Activated T-cell treated with anti-CD3 and anti-CD28 coated beads, Interleukin-2, amount 50 U/mL, for 72 hours (primary cell): ENCODE measurements around the gene SLIT3. TPM values are rescaled to one million over a fixed set of nuclear protein-coding genes. Genes with fewer than 3 reads are reported as not detected.
"Not testable (repeated sequence)": the region's sequence is repeated elsewhere in the genome, so short reads cannot be mapped to it uniquely, and the experiment has no call there.

ENCODE experiments used
- ATAC-seq, 2 donors: fragments of 150-1000 bp; cut with Tn5 transposase; replicated peaks in 1 of 2; 2 replicates each; pipeline ENCODE4 v1.10.0; 2021; ENCODE audit warnings: moderate library complexity in 2 of 2, mild to moderate bottlenecking in 1 of 2
- DNase-seq, 2 donors: peaks; one replicate each; pipeline ENCODE4 v3.0.0; 2021 to 2022; ENCODE audit warnings: mixed read lengths in 1 of 2
- H3K27ac Mint-ChIP-seq: one replicate; pipeline ENCODE4 v1.8.0; 2022; ENCODE audit warnings: mild to moderate bottlenecking, moderate library complexity, mixed read lengths
- H3K27me3 Mint-ChIP-seq: one replicate; pipeline ENCODE4 v1.8.0; 2022; ENCODE audit warnings: low read depth, mixed read lengths
- H3K36me3 Mint-ChIP-seq, 2 donors: one replicate each; pipeline ENCODE4 v1.8.0; 2022; ENCODE audit warnings: mixed read lengths in 2 of 2, mild to moderate bottlenecking in 1 of 2; ENCODE audit not compliant: insufficient read depth in 2 of 2
- H3K4me1 Mint-ChIP-seq: one replicate; pipeline ENCODE4 v1.8.0; 2022; ENCODE audit warnings: low read depth, mixed read lengths
- H3K4me3 Mint-ChIP-seq, 2 donors: one replicate each; pipeline ENCODE4 v1.8.0; 2022; ENCODE audit warnings: mild to moderate bottlenecking in 2 of 2, mixed read lengths in 2 of 2, moderate library complexity in 2 of 2
- H3K9me3 Mint-ChIP-seq, 2 donors: one replicate each; pipeline ENCODE4 v1.8.0; 2022; ENCODE audit warnings: mixed read lengths in 2 of 2
- total RNA-seq, 2 donors: library from RNA; stranded (reverse); gene quantifications; one replicate each; pipeline ENCODE4 v1.2.3, GENCODE V29; 2022

SLIT3 gene
- total RNA-seq, 2 donors from 2014 or later, result 1.7 to 3.1 TPM

GRCh38 chr5:168756453-168757391, 544.2 kb downstream of the SLIT3 start:
- no peaks in the 10 kb centered on the region for H3K9me3 Mint-ChIP-seq

DNA sequence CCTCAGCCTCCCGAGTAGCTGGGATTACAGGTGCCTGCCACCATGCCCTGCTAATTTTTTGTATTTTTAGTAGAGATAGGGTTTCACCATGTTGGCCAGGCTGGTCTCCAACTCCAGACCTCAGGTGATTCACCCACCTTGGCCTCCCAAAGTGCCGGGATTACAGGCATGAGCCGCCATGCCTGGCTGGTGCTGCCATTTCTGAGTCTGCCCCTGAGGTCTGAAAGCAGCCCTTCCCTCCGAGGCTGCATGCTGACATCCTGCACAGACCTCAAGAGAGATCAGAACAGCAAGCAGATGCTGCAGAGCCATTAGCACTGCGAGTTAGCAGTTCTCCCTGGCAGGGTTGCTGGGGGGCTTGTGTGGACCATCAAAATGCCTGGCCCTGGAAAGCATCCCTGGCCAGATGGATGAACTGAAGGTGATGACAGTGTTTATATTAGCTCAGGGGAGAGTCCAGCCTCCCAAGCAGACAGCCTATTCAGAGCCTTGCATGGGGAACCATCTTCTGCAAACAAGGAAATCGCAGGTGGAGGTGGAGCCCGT, 545.3 kb downstream of the SLIT3 start:
- no peak for DNase-seq
- no peak overlapping the region for H3K27ac Mint-ChIP-seq
- no peaks in the 10 kb centered on the region for H3K36me3 Mint-ChIP-seq
- H3K4me3 Mint-ChIP-seq, result no peak overlapping the region
- no peaks in the 10 kb centered on the region for H3K4me1 Mint-ChIP-seq
- peaks cover 7% of the 10 kb centered on the region for H3K27me3 Mint-ChIP-seq
- no peaks in the 10 kb centered on the region for H3K9me3 Mint-ChIP-seq
- ATAC-seq, result no peak

More at GRCh38 chr5:168756453-168757391, 544.2 kb downstream of the SLIT3 start:
- ATAC-seq, result no peak
- Mint-ChIP-seq H3K27me3 (peaks cover 7% of the 10 kb centered on the region), H3K27ac (no peak overlapping the region), H3K36me3 (no peaks in the 10 kb centered on the region), H3K4me3 (no peak overlapping the region), H3K4me1 (no peaks in the 10 kb centered on the region)
- DNase-seq, result no peak

GRCh38 chr5:168753691-168754254, 547.2 kb downstream of the SLIT3 start:
- Mint-ChIP-seq H3K27me3 (peaks cover 7% of the 10 kb centered on the region), H3K36me3 (no peaks in the 10 kb centered on the region), H3K4me1 (no peaks in the 10 kb centered on the region), H3K27ac (no peak overlapping the region), H3K4me3 (no peak overlapping the region), H3K9me3 (no peaks in the 10 kb centered on the region)
- DNase-seq (no peak), ATAC-seq (no peak)

DNA sequence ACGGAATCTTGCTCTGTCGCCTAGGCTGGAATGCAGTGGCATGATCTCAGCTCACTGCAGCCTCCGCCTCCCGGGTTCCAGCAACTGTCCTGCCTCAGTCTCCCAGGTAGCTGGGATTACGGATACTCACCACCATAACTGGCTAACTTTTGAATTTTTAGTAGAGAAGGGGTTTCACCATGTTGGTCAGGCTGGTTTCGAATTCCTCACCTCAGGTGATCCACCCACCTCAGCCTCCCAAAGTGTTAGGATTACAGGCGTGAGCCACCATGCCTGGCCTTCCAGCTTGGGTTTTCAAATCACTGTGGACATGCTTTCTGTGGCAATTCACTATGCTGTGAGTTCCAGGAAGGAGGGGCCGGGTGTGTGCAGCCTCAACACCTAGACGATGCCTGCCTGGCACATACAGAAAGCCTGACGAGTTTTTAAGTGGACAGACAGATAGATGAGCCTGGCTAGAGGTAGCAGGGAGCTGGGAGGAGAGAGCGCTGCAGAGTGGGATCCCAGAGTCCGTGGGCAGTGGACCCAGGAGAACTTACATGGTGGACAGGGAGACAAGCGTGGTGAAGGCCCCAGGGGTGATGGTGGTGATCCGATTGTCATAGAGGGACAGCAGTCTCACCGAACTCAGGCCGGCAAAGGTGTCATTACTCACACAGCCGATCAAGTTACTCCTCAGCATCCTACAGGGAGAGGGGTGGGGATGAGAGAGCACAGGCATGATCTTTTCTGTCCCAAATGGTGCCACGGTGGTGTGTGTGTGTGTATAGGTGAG, 548.3 kb downstream of the SLIT3 start:
- Mint-ChIP-seq H3K4me3 (no peak overlapping the region), H3K27me3 (peaks cover 7% of the 10 kb centered on the region), H3K9me3 (no peaks in the 10 kb centered on the region), H3K36me3 (no peaks in the 10 kb centered on the region), H3K27ac (no peak overlapping the region), H3K4me1 (peaks cover 11% of the 10 kb centered on the region)
- ATAC-seq, result no peak
- DNase-seq, result no peak

DNA sequence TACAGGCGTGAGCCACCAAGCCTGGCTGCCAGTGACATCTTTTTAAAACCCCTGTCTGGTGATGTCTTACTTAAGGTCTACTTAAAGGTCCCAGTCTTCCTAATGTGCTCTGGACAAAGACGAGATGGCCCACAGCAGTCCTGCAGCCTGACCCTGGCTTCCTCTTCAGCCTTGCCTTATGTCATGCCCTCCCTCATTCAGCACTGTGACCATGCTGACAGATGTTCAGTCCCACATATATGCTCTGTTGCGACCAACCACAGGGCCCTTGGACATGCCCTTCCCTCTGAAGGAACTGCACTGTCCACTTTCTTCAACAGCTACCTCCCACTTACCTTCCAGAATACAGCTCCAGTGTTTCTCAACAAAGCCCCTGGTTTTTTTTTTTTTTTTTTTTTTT, 548.9 kb downstream of the SLIT3 start:
- DNase-seq (no peak), ATAC-seq (no peak)
- peaks cover 17% of the 10 kb centered on the region for H3K4me1 Mint-ChIP-seq
- no peak overlapping the region for H3K4me3 Mint-ChIP-seq
- peaks cover 7% of the 10 kb centered on the region for H3K27me3 Mint-ChIP-seq
- H3K27ac Mint-ChIP-seq, result no peak overlapping the region
- peaks cover 0 to 3% of the 10 kb centered on the region in 2 donors for H3K9me3 Mint-ChIP-seq
- H3K36me3 Mint-ChIP-seq, result peaks cover 2% of the 10 kb centered on the region in 2 donors

DNA sequence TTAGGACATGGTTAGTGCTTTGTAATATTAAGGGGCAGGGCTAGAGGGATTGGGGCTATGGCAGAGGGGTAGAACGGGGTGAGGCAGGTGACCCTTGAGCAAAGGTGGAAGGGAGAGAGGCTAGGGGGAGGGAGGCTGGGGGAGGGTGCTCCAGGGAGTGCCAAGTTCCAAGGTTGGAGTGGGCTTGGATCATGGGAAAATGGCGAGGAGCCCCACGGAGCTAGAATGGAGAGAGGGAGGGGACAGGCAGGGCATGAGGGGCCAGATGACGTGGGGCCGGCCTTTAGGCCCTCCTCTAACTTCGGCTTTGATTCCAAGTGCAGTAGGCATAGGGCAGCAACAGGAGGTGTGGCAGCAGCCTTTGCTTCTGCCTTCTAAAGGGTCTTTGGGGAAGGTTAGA, 550.0 kb downstream of the SLIT3 start:
- DNase-seq, result no peak
- H3K4me3 Mint-ChIP-seq, result no peak overlapping the region

DNA sequence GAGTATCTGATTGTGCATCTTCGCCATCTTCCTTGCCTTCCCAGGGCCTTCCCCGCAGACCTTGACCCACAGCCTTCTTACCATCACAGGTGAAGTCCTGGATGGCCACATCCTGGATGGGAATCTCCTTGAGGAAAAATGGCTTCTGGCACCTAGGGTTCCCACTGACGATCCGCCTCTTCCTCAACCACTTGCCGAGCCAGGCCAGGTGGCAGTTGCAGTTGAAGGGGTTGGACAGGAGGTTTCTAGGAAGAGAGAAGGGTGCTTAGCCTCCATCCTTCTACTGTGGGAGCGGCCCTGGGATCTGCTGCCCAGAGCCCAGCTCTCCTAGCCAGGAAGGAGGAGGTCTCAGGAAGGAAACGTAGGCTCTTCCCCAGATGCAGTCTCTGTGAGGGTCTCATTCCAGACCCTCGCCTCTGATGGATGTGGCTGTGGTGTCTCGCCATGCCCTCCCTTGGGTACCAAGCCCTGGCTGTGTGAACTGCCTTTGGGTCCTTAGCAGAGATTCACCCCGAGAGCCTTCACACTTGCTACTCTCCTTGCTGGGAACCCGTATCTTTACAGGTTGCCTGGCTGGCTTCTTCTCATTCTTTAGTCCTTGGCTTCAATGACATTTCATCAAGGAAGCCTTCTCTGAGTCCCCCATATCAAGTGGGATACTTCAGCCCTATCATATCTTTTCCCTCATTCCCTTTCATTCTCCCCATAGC, 551.4 kb downstream of the SLIT3 start:
- peaks cover 6% of the 10 kb centered on the region in 2 donors for H3K36me3 Mint-ChIP-seq
- no peak overlapping the region for H3K27ac Mint-ChIP-seq
- ATAC-seq, result no peak
- H3K27me3 Mint-ChIP-seq, result peaks cover 7% of the 10 kb centered on the region
- peaks cover 1 to 6% of the 10 kb centered on the region in 2 donors for H3K9me3 Mint-ChIP-seq
- peaks cover 22% of the 10 kb centered on the region for H3K4me1 Mint-ChIP-seq
- no peak for DNase-seq
- H3K4me3 Mint-ChIP-seq, result no peak overlapping the region

More for the DNA sequence above, 550.0 kb downstream of the SLIT3 start:
- H3K27ac Mint-ChIP-seq, result no peak overlapping the region
- H3K4me1 Mint-ChIP-seq, result peaks cover 20% of the 10 kb centered on the region
- peaks cover 0 to 5% of the 10 kb centered on the region in 2 donors for H3K9me3 Mint-ChIP-seq
- peaks cover 7% of the 10 kb centered on the region for H3K27me3 Mint-ChIP-seq
- ATAC-seq, result no peak
- peaks cover 4 to 5% of the 10 kb centered on the region in 2 donors for H3K36me3 Mint-ChIP-seq

GRCh38 chr5:168747987-168748777, 552.8 kb downstream of the SLIT3 start:
- Mint-ChIP-seq H3K27ac (no peak overlapping the region), H3K4me1 (peaks cover 22% of the 10 kb centered on the region), H3K27me3 (no peaks in the 10 kb centered on the region), H3K9me3 (peaks cover 1 to 6% of the 10 kb centered on the region in 2 donors), H3K4me3 (no peak overlapping the region), H3K36me3 (peaks cover 6% of the 10 kb centered on the region in 2 donors)
- ATAC-seq, result peak; percentile 80 to 88
- peak; percentile 66 to 71 for DNase-seq

DNA sequence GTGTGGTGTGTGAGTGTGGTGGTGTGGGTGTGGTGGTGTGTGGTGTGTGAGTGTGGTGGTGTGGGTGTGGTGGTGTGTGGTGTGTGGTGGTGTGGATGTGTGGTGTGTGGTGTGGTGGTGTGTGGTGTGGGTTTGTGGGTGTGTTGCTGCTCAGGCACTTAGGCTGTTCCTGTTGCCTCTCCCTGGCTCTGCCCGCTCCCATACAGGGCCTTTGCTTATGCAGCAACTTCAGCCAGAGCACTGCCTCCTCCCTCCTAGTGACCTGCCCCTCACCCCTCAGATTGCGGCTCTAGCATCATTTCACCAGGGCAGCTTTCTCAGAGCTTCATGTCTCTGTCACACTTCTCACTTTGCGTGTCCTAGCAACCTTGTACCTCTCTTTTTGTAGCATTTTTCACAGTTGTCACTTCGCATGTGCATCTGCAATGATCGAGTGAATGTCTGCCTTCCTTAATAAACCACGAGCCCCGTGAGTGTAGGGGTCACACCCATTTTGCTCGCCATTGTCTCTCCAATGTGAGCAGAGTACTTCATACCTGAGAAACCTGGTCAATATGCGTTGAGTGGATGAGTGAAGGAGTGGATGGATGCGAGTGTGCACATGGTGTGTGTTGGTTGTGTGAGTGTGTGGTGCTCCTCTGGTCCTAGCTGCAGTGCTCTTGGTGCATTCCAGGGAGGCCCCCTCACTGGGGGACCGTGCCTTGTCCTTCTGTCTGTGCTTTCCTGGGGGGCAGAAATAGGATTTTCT, 553.9 kb downstream of the SLIT3 start:
- Mint-ChIP-seq H3K27me3 (no peaks in the 10 kb centered on the region), H3K36me3 (peaks cover 6% of the 10 kb centered on the region in 2 donors), H3K4me3 (no peak overlapping the region), H3K9me3 (peaks cover 1 to 6% of the 10 kb centered on the region in 2 donors), H3K27ac (no peak overlapping the region), H3K4me1 (peaks cover 22% of the 10 kb centered on the region)
- ATAC-seq, result peak in 1 of 2 donors; percentile 53
- DNase-seq, result no peak

DNA sequence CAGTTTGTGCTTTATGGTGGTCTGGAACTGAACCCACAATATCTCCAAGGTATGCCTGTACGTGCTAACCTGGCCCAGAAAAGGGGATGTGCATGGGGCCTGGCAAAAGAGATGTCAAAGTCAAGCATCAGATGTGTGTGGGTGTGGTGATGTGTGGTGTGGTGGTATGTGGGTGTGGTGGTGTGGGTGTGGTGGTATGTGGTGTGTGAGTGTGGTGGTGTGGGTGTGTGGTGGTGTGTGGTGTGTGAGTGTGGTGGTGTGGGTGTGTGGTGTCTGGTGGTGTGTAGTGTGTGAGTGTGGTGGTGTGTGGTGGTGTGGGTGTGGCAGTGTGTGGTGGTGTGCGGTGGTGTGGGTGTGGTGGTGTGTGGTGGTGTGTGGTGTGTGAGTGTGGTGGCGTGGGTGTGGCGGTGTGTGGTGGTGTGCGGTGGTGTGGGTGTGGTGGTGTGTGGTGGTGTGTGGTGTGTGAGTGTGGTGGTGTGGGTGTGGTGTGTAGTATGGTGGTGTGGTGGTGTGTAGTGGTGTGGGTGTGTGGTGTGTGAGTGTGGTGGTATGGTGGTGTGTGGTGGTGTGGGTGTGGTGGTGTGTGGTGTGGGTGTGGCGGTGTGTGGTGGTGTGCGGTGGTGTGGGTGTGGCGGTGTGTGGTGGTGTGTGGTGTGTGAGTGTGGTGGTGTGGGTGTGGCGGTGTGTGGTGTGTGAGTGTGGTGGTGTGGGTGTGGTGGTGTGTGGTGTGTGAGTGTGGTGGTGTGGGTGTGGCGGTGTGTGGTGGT, 554.6 kb downstream of the SLIT3 start:
- DNase-seq, ATAC-seq, H3K27me3 Mint-ChIP-seq, H3K4me3 Mint-ChIP-seq, H3K9me3 Mint-ChIP-seq, H3K36me3 Mint-ChIP-seq: not testable (repeated sequence)
- H3K4me1 Mint-ChIP-seq, result peaks cover 22% of the 10 kb centered on the region
- peak overlapping the region; percentile 51 for H3K27ac Mint-ChIP-seq

DNA sequence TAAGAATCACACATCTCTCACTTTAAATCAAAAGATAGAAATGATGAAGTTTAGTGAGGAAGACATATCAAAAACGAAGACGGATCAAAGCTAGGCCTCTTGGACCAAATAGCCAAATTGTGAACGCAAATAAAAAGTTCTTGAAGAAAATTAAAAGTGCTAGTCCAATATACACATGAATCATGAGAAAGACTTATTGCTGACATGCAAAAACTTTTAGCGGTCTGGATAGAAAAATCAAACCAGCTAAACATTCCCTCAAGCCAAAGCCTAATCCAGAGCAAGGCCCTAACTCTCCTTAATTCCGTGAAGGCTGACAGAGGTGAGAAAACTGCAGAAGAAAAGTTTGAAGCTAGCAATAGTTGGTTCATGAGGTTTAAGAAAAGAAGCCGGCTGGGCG, 557.3 kb downstream of the SLIT3 start:
- Mint-ChIP-seq H3K27ac (peak overlapping the region; percentile 38), H3K36me3 (peaks cover 6% of the 10 kb centered on the region in 2 donors), H3K4me1 (peaks cover 21% of the 10 kb centered on the region), H3K9me3 (peaks cover 1 to 6% of the 10 kb centered on the region in 2 donors), H3K27me3 (no peaks in the 10 kb centered on the region), H3K4me3 (no peak overlapping the region)
- ATAC-seq (no peak), DNase-seq (no peak)
